T-helper 1 cell treated with Interleukin-12 subunit alpha and Interleukin-12 subunit beta and Interleukin-4 antibody, amounts not matched to agents 30 ng/mL and 1 ng/mL, for 36 hours (primary cell): Measurements from ENCODE around the gene DDC. TPM values are rescaled to one million over a fixed set of nuclear protein-coding genes. Genes with fewer than 3 reads are reported as not detected.
"Not testable (repeated sequence)": the region's sequence is repeated elsewhere in the genome, so short reads cannot be mapped to it uniquely, and the experiment has no call there.

Experiments used
- intact Hi-C: fragments of 100-400 bp; cut with micrococcal nuclease; formaldehyde crosslinking; loops from one replicate; pipeline ENCODE4 v1.15.1; 2024
- total RNA-seq: library from RNA; stranded (reverse); gene quantifications from 2 replicates; pipeline ENCODE4 v1.2.3, GENCODE V29; 2022

DDC gene
- total RNA-seq, 1 donor from 2014 or later = not detected

- intact Hi-C loops = no loop called here
Observed at GRCh38 chr7:50556247-50556991, 8.8 kb downstream of the DDC start.

- intact Hi-C loops = no loop called here
Observed at GRCh38 chr7:50555594-50556140, 9.5 kb downstream of the DDC start.

- intact Hi-C loops = no loop called here
Observed at GRCh38 chr7:50554431-50555322, 10.5 kb downstream of the DDC start.

- intact Hi-C loops = no loop called here
Observed at GRCh38 chr7:50553973-50554372, 11.2 kb downstream of the DDC start.

GRCh38 chr7:50552921-50553320, 12.3 kb downstream of the DDC start:
- intact Hi-C loops = no loop called here

GRCh38 chr7:50552139-50552538, 13.1 kb downstream of the DDC start:
- intact Hi-C loops = no loop called here

GRCh38 chr7:50545613-50546012, 19.6 kb downstream of the DDC start:
- intact Hi-C loops = not testable (repeated sequence)

GRCh38 chr7:50544992-50545391, 20.2 kb downstream of the DDC start:
- intact Hi-C loops = no loop called here

- intact Hi-C loops = no loop called here
Observed at GRCh38 chr7:50543776-50544442, 21.3 kb downstream of the DDC start.

GRCh38 chr7:50542132-50542531, 23.1 kb downstream of the DDC start:
- intact Hi-C loops = no loop called here

- intact Hi-C loops = no loop called here
Observed at GRCh38 chr7:50540785-50541579, 24.2 kb downstream of the DDC start.

- intact Hi-C loops = no loop called here
Observed at GRCh38 chr7:50539725-50540124, 25.5 kb downstream of the DDC start.

- intact Hi-C loops = no loop called here
Observed at GRCh38 chr7:50538478-50538877, 26.7 kb downstream of the DDC start.

GRCh38 chr7:50537417-50537816, 27.8 kb downstream of the DDC start:
- intact Hi-C loops = no loop called here

GRCh38 chr7:50535291-50535711, 29.9 kb downstream of the DDC start:
- intact Hi-C loops = not testable (repeated sequence)

- intact Hi-C loops = no loop called here
Observed at GRCh38 chr7:50534690-50535290, 30.4 kb downstream of the DDC start.

GRCh38 chr7:50533866-50534265, 31.3 kb downstream of the DDC start:
- intact Hi-C loops = no loop called here

- intact Hi-C loops = no loop called here
Observed at GRCh38 chr7:50531928-50532327, 33.3 kb downstream of the DDC start.

- intact Hi-C loops = no loop called here
Observed at GRCh38 chr7:50531401-50531911, 33.7 kb downstream of the DDC start.

GRCh38 chr7:50530766-50531165, 34.4 kb downstream of the DDC start:
- intact Hi-C loops = no loop called here
